ENCODE measurements around the gene CYBC1. TPM values are rescaled to one million over a fixed set of nuclear protein-coding genes. Genes with fewer than 3 reads are reported as not detected.

Gene CYBC1
- total RNA-seq, 1 donor from 2014 or later: 132 TPM

GRCh38 chr17:82483836-82484235 lies 33.3 kb upstream of the CYBC1 start:
- Histone ChIP-seq H3K4me3 (no peak overlapping the region), H3K4me1 (no peaks in the 10 kb centered on the region), H3K27ac (no peak overlapping the region), H3K36me3 (peaks cover 95% of the 10 kb centered on the region), H3K27me3 (ENCODE audit: low read depth) (no peaks in the 10 kb centered on the region), H3K9me3 (no peaks in the 10 kb centered on the region)
- no peak for DNase-seq
- ATAC-seq: no peak
- intact Hi-C loops (cut with DNase I): no loop called here
- no peak for TF ChIP-seq CTCF (IDR thresholded peaks at IDR 0.05)

- H3K36me3 ChIP-seq: peaks cover 95% of the 10 kb centered on the region
- TF ChIP-seq CTCF (IDR thresholded peaks at IDR 0.05): no peak
- no peaks in the 10 kb centered on the region for H3K4me1 ChIP-seq
- DNase-seq (no peak), ATAC-seq (no peak)
- H3K9me3 ChIP-seq: no peaks in the 10 kb centered on the region
- H3K4me3 ChIP-seq: no peak overlapping the region
- intact Hi-C loops (cut with DNase I): no loop called here
- H3K27ac ChIP-seq: no peak overlapping the region
- H3K27me3 ChIP-seq (ENCODE audit: low read depth): no peaks in the 10 kb centered on the region
Observed at GRCh38 chr17:82483204-82483660, 32.7 kb upstream of the CYBC1 start.

GRCh38 chr17:82480318-82480717 lies 29.8 kb upstream of the CYBC1 start:
- H3K4me1 ChIP-seq: no peaks in the 10 kb centered on the region
- H3K27me3 ChIP-seq (ENCODE audit: low read depth): no peaks in the 10 kb centered on the region
- no peak overlapping the region for H3K4me3 ChIP-seq
- intact Hi-C loops (cut with DNase I): no loop called here
- H3K9me3 ChIP-seq: no peaks in the 10 kb centered on the region
- TF ChIP-seq CTCF (IDR thresholded peaks at IDR 0.05): no peak
- no peak for DNase-seq
- no peak for ATAC-seq
- no peak overlapping the region for H3K27ac ChIP-seq
- H3K36me3 ChIP-seq: peaks cover 100% of the 10 kb centered on the region

GRCh38 chr17:82479602-82480001 lies 29.1 kb upstream of the CYBC1 start:
- no peak overlapping the region for H3K27ac ChIP-seq
- H3K36me3 ChIP-seq: peaks cover 100% of the 10 kb centered on the region
- intact Hi-C loops (cut with DNase I): no loop called here
- no peaks in the 10 kb centered on the region for H3K4me1 ChIP-seq
- no peaks in the 10 kb centered on the region for H3K9me3 ChIP-seq
- DNase-seq: no peak
- no peak for ATAC-seq
- no peaks in the 10 kb centered on the region for H3K27me3 ChIP-seq (ENCODE audit: low read depth)
- TF ChIP-seq CTCF (IDR thresholded peaks at IDR 0.05): no peak
- no peak overlapping the region for H3K4me3 ChIP-seq

- Histone ChIP-seq H3K27me3 (ENCODE audit: low read depth) (no peaks in the 10 kb centered on the region), H3K9me3 (no peaks in the 10 kb centered on the region), H3K4me3 (no peak overlapping the region), H3K4me1 (no peaks in the 10 kb centered on the region), H3K36me3 (peaks cover 100% of the 10 kb centered on the region), H3K27ac (no peak overlapping the region)
- intact Hi-C loops (cut with DNase I): no loop called here
- ATAC-seq (no peak), DNase-seq (no peak)
- no peak for TF ChIP-seq CTCF (IDR thresholded peaks at IDR 0.05)
Observed at GRCh38 chr17:82477934-82478333, 27.4 kb upstream of the CYBC1 start.

GRCh38 chr17:82475458-82475857 lies 24.9 kb upstream of the CYBC1 start:
- Histone ChIP-seq H3K4me1 (no peaks in the 10 kb centered on the region), H3K4me3 (no peak overlapping the region), H3K36me3 (peaks cover 94% of the 10 kb centered on the region), H3K27ac (no peak overlapping the region), H3K9me3 (no peaks in the 10 kb centered on the region), H3K27me3 (ENCODE audit: low read depth) (no peaks in the 10 kb centered on the region)
- TF ChIP-seq CTCF (IDR thresholded peaks at IDR 0.05): no peak
- DNase-seq (no peak), ATAC-seq (no peak)
- intact Hi-C loops (cut with DNase I): no loop called here

All from lower lobe of right lung (tissue), 2 donors.